Neuronal stem cell (in vitro differentiated cells): ENCODE measurements around the gene GLRA3.

Experiments
- DNase-seq: peaks from one replicate; pipeline ENCODE4 v3.0.0-alpha.2; 2013; ENCODE audit warnings: low spot score
- H2AFZ ChIP-seq: one replicate; pipeline ENCODE4 v1.6.1; 2013; ENCODE audit warnings: mild to moderate bottlenecking, low read length, inconsistent platforms
- H2AK5ac ChIP-seq: 2 replicates; pipeline ENCODE4 v1.6.1; 2013; ENCODE audit warnings: low read depth, mild to moderate bottlenecking, inconsistent platforms, low read length, moderate library complexity, mixed read lengths
- H2BK120ac ChIP-seq: 2 replicates; pipeline ENCODE4 v1.6.1; 2013; ENCODE audit warnings: low read depth, mild to moderate bottlenecking, inconsistent platforms, low read length, moderate library complexity, mixed read lengths
- H2BK12ac ChIP-seq: one replicate; pipeline ENCODE4 v1.6.1; 2013; ENCODE audit warnings: low read length, inconsistent platforms
- H2BK15ac ChIP-seq: 2 replicates; pipeline ENCODE4 v1.6.1; 2013; ENCODE audit warnings: mild to moderate bottlenecking, low read length, inconsistent platforms, mixed read lengths
- H2BK5ac ChIP-seq: one replicate; pipeline ENCODE4 v1.6.1; 2013; ENCODE audit warnings: inconsistent platforms, mild to moderate bottlenecking, low read length, moderate library complexity
- H3K14ac ChIP-seq: one replicate; pipeline ENCODE4 v1.6.1; 2013; ENCODE audit warnings: low read length, inconsistent platforms
- H3K18ac ChIP-seq: 2 replicates; pipeline ENCODE4 v1.6.1; 2013; ENCODE audit warnings: low read length, inconsistent platforms
- H3K23ac ChIP-seq: 2 replicates; pipeline ENCODE4 v1.6.1; 2013; ENCODE audit warnings: low read depth, mild to moderate bottlenecking, mixed read lengths, low read length, inconsistent platforms; ENCODE audit not compliant: poor library complexity
- H3K27ac ChIP-seq: replicated peaks from 3 replicates; pipeline ENCODE4 v1.5.1; 2013; ENCODE audit warnings: low read length, inconsistent platforms
- H3K27me3 ChIP-seq, 3 experiments: 2 replicates each; pipeline ENCODE4 v1.6.1; 2013; ENCODE audit warnings: low read length in 3 of 3, mild to moderate bottlenecking in 2 of 3, inconsistent platforms in 1 of 3, low read depth in 1 of 3, mixed read lengths in 1 of 3, moderate library complexity in 1 of 3; ENCODE audit not compliant: control insufficient read depth in 3 of 3, insufficient read depth in 3 of 3
- H3K36me3 ChIP-seq, 2 donors: replicated peaks in 1 of 2; 2 replicates each; pipeline ENCODE4 v1.6.1; 2013; ENCODE audit warnings: low read length in 2 of 2; ENCODE audit not compliant: control insufficient read depth in 2 of 2, insufficient read depth in 2 of 2
- H3K4ac ChIP-seq: 2 replicates; pipeline ENCODE4 v1.6.1; 2013; ENCODE audit warnings: inconsistent platforms, mild to moderate bottlenecking, low read length, moderate library complexity
- H3K4me1 ChIP-seq, 2 donors: 1 replicate in 1 of 2; 2 replicates in 1 of 2; pipeline ENCODE4 v1.6.1; 2013; ENCODE audit warnings: low read length in 2 of 2, low read depth in 1 of 2; ENCODE audit not compliant: control insufficient read depth in 2 of 2, insufficient read depth in 1 of 2
- H3K4me2 ChIP-seq: one replicate; pipeline ENCODE4 v1.6.1; 2013; ENCODE audit warnings: mild to moderate bottlenecking, low read length, inconsistent platforms; ENCODE audit not compliant: insufficient read depth, poor library complexity, severe bottlenecking
- H3K4me3 ChIP-seq, 2 donors: 2 replicates each; pipeline ENCODE4 v1.5.1; 2013; ENCODE audit warnings: low read length in 2 of 2, mild to moderate bottlenecking in 2 of 2, inconsistent platforms in 1 of 2, moderate library complexity in 1 of 2
- H3K79me1 ChIP-seq: one replicate; pipeline ENCODE4 v1.6.1; 2013; ENCODE audit warnings: low read depth, mild to moderate bottlenecking, inconsistent platforms, low read length, moderate library complexity
- H3K9ac ChIP-seq: one replicate; pipeline ENCODE4 v1.6.1; 2013; ENCODE audit warnings: mild to moderate bottlenecking, low read depth, low read length, inconsistent platforms; ENCODE audit not compliant: poor library complexity
- H3K9me3 ChIP-seq, 2 donors: replicated peaks in 1 of 2; 2 replicates each; pipeline versions ENCODE3 to v1.6.1; 2013; ENCODE audit warnings: low read length in 2 of 2, mild to moderate bottlenecking in 2 of 2, inconsistent platforms in 1 of 2, low read depth in 1 of 2, mixed read lengths in 1 of 2, moderate library complexity in 1 of 2; ENCODE audit not compliant: control insufficient read depth in 2 of 2, insufficient read depth in 1 of 2
- H4K8ac ChIP-seq: one replicate; pipeline ENCODE4 v1.6.1; 2013; ENCODE audit warnings: low read depth, mild to moderate bottlenecking, inconsistent platforms, low read length, moderate library complexity
- H4K91ac ChIP-seq: one replicate; pipeline ENCODE4 v1.6.1; 2013; ENCODE audit warnings: low read length, low read depth, mild to moderate bottlenecking, inconsistent platforms; ENCODE audit not compliant: poor library complexity
- WGBS, 2 donors: extraction: QIAGEN DNeasy Blood & Tissue Kit; methylation state at CpG; one replicate each; pipeline ENCODE4 v1.1.7; 2013; ENCODE audit warnings: missing lambda C conversion rate in 2 of 2, mixed read lengths in 1 of 2; ENCODE audit not compliant: insufficient read length in 2 of 2, insufficient replicate concordance in 1 of 2; ENCODE audit errors: extremely low coverage in 2 of 2; 5-methylcytosine and 5-hydroxymethylcytosine counted together

The GLRA3 gene

DNA sequence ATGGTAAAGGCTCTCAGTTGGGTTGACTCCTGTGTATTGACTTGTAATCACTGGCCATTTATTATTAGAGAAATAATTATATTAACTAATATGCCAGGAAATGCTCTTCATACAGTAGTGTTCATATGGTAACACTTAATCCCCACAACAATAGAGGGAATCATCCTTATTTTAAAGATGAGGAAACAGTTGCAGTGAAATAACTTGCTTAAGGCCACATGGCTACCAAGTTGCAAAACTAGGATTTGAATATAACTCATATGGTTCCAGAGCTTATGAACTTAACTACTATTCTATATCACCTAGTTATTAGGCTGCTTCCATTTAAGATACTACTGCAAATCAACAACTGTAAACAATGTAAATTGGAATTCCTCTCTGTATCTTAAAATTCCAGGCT lies 163.2 kb downstream of the GLRA3 start:
- H3K14ac ChIP-seq, result no peak overlapping the region
- H2AFZ ChIP-seq, result no peak overlapping the region
- no peak overlapping the region for H2BK5ac ChIP-seq
- H2AK5ac ChIP-seq, result no peak overlapping the region
- no peak overlapping the region for H4K91ac ChIP-seq
- H2BK120ac ChIP-seq, result no peak overlapping the region
- H2BK15ac ChIP-seq, result no peak overlapping the region
- H3K4ac ChIP-seq, result no peak overlapping the region
- H3K4me1 ChIP-seq, result no peaks in the 10 kb centered on the region
- no peaks in the 10 kb centered on the region for H3K27me3 ChIP-seq
- H3K4me2 ChIP-seq, result no peak overlapping the region
- H3K23ac ChIP-seq, result no peak overlapping the region
- H3K27ac ChIP-seq, result no peak overlapping the region
- H2BK12ac ChIP-seq, result no peak overlapping the region
- H3K18ac ChIP-seq, result no peak overlapping the region
- no peak for DNase-seq
- H3K79me1 ChIP-seq, result no peaks in the 10 kb centered on the region
- no peak overlapping the region for H3K9ac ChIP-seq
- no peaks in the 10 kb centered on the region for H3K9me3 ChIP-seq
- no peaks in the 10 kb centered on the region for H3K36me3 ChIP-seq
- no peak overlapping the region for H4K8ac ChIP-seq
- H3K4me3 ChIP-seq, result no peak overlapping the region

DNA sequence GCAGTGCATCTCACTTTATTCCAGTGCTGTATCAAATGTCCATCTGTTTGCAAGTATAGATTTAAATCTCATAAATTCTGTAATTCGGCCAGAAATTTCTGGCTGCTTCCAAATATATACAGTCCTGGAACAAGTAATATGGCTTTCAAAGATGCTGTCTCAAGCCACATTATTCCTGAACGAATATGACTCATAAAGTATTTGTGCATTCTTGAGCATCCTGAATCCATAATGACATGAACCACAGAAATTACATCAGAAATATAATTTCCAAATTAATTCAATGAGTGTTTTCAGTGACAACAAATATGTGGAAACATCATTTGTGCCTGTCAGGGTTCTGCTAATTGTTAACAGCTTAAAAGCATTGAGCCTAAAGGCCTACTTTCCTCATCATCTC lies 165.8 kb downstream of the GLRA3 start:
- no CpG with 5 or more reads among the region's 2 CpGs for WGBS, 2 donors
- no peak overlapping the region for H2BK15ac ChIP-seq
- no peak overlapping the region for H3K4ac ChIP-seq
- no peak overlapping the region for H3K18ac ChIP-seq
- no peak overlapping the region for H4K8ac ChIP-seq
- no peaks in the 10 kb centered on the region for H3K4me1 ChIP-seq
- H3K27ac ChIP-seq, result no peak overlapping the region
- no peak for DNase-seq
- H3K4me2 ChIP-seq, result no peak overlapping the region
- no peaks in the 10 kb centered on the region for H3K27me3 ChIP-seq
- no peak overlapping the region for H2AK5ac ChIP-seq
- no peak overlapping the region for H2BK120ac ChIP-seq
- no peak overlapping the region for H2BK5ac ChIP-seq
- H2AFZ ChIP-seq, result no peak overlapping the region
- no peaks in the 10 kb centered on the region for H3K9me3 ChIP-seq
- no peaks in the 10 kb centered on the region for H3K36me3 ChIP-seq
- H3K23ac ChIP-seq, result no peak overlapping the region
- H2BK12ac ChIP-seq, result no peak overlapping the region
- H4K91ac ChIP-seq, result no peak overlapping the region
- no peaks in the 10 kb centered on the region for H3K79me1 ChIP-seq
- no peak overlapping the region for H3K14ac ChIP-seq
- no peak overlapping the region for H3K4me3 ChIP-seq
- no peak overlapping the region for H3K9ac ChIP-seq

GRCh38 chr4:174658246-174658645 lies 170.8 kb downstream of the GLRA3 start:
- Histone ChIP-seq H3K79me1 (no peaks in the 10 kb centered on the region), H3K9ac (no peak overlapping the region), H2AK5ac (no peak overlapping the region), H3K9me3 (no peaks in the 10 kb centered on the region), H3K23ac (no peak overlapping the region), H3K27ac (no peak overlapping the region), H3K4me2 (no peak overlapping the region), H3K18ac (no peak overlapping the region), H3K4me3 (no peak overlapping the region), H4K8ac (no peak overlapping the region), H4K91ac (no peak overlapping the region), H2AFZ (no peak overlapping the region), H2BK120ac (no peak overlapping the region), H3K4me1 (no peaks in the 10 kb centered on the region), H3K14ac (no peak overlapping the region), H2BK5ac (no peak overlapping the region), H3K36me3 (no peaks in the 10 kb centered on the region), H2BK15ac (no peak overlapping the region), H3K27me3 (no peaks in the 10 kb centered on the region), H2BK12ac (no peak overlapping the region), H3K4ac (no peak overlapping the region)
- WGBS, 2 donors, result no CpG with 5 or more reads among the region's 3 CpGs
- no peak for DNase-seq

DNA sequence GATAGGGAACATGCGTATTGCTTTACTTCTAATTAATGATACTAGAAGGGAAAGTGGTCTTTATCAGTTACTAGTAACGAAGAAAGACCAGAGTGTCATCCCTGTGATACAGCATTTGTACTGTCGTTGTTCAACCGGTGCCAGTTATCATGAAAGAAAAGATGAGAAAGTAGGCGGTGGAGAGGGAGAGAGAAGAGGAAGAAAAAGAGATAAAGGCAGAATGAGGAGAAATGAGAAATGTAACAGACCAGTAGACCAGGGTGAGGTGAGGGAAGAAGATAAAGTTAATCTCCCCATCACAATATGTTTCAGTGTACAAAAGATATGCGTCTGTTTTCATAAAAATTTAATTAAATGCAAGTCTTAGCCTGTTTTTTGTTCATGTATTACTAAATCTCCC lies 171.6 kb downstream of the GLRA3 start:
- no peak overlapping the region for H2BK5ac ChIP-seq
- H3K9me3 ChIP-seq, result no peaks in the 10 kb centered on the region
- no peak overlapping the region for H2BK120ac ChIP-seq
- no peaks in the 10 kb centered on the region for H3K36me3 ChIP-seq
- no peak overlapping the region for H2BK15ac ChIP-seq
- no peak overlapping the region for H3K4me2 ChIP-seq
- H4K8ac ChIP-seq, result no peak overlapping the region
- no peak overlapping the region for H3K27ac ChIP-seq
- no peaks in the 10 kb centered on the region for H3K79me1 ChIP-seq
- H4K91ac ChIP-seq, result no peak overlapping the region
- H2AFZ ChIP-seq, result no peak overlapping the region
- H3K27me3 ChIP-seq, result no peaks in the 10 kb centered on the region
- no peak overlapping the region for H3K18ac ChIP-seq
- H2BK12ac ChIP-seq, result no peak overlapping the region
- WGBS, 2 donors, result 100% methylated on average over 1 of the region's 6 CpGs; no CpG with 5 or more reads in 1 of the 2 donors
- H3K4ac ChIP-seq, result no peak overlapping the region
- H2AK5ac ChIP-seq, result no peak overlapping the region
- no peak for DNase-seq
- H3K23ac ChIP-seq, result no peak overlapping the region
- H3K4me1 ChIP-seq, result no peaks in the 10 kb centered on the region
- H3K4me3 ChIP-seq, result no peak overlapping the region
- no peak overlapping the region for H3K14ac ChIP-seq
- H3K9ac ChIP-seq, result no peak overlapping the region
